Embryonic facial prominence (tissue), 1 donor: ENCODE measurements around the gene C12orf50.
"Not testable (repeated sequence)": the region's sequence is repeated elsewhere in the genome, so short reads cannot be mapped to it uniquely, and the experiment has no call there.

ENCODE experiments used
- DNase-seq: peaks from one replicate; pipeline ENCODE4 v3.0.0-alpha.2; 2016; ENCODE audit errors: extremely low spot score

The C12orf50 gene, protein sequence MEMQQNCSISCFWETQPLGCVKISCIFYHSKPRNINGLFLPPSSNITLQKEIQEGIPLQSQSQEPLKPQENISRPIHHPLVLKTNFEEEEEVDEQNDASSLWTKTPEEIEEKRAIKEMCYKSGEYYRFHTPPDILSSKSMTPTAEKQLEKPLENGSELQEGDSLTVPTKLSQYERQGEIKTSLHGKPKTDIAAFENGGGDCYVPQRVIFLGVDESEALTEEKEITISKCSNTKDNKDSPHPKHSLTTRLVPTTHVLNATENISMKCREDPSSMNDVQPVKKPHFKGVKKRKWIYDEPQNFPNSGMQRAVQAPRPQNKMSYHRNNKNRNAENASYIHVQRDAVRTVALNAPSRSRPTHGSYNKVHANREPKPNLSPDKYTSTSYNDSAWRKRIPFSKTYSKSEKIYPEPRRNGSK

DNA sequence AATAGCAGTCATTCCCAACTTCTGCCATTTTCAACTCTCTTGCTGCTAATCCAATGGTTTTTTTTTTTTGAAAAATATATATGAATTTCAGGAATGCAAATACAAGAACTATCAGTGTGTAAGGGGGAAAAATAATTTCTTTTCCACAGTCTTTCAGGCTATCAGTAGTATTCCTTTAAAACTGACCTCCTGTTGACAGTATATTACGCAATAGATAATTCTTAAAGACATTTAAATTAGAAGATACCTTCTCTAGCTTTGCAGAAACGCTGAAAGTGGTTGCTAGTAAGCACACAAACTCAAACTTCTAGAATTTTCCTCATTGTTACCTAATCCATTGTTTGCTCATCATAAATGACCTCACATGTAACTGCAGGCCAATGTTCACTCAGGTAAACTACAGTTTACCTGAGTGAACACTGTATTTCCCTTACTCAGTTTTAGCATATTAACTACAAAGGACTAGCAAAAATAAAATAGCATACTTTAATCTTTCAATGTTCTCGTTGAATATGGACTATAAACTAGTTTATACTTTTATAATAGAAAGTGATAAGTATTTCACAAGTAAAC is at the start of gene C12orf50:
C12orf50 (minus strand) TSS at position 309 of the 573 bp plus-strand sequence. CDS start 2,439 bp downstream, outside the sequence.
- DNase-seq = no peak

GRCh38 chr12:88067301-88067700 is 38.1 kb upstream of the C12orf50 start:
- DNase-seq = no peak

DNA sequence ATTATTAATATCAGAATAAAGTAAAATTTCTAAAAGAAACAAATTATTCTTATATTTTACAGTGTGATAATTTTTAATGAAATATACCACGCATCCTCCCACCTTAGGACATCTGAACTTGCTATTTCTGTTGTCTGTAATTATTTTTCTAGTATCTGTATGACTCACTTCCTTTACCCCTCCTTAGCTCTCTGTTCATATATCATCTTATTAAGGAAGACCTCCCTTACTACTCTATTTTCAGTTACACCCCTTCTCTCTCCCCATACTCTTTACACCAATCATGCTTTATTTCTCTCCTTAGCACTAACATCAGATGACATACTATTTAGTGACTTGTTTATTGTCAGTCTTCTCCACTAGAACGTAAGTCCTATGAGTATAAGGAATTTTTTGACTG is 34.2 kb upstream of the C12orf50 start:
- DNase-seq = no peak

DNA sequence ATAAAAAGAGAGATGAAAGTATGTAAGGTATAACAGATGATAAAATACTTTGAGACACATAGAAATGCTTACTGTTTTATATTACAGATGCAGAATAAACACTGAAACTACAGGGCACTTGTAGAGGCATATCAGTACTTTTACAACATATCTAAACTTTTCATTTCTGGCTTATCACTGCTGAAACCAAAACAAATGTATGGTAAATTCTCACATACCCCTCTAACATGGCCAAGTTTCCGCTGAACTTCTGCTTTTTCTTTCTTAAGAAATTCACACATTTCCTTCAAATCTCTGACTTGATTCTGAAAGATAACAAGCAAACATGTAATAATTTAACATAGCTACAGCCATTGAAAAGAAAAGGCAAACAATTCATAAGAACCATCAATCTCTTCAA is 33.3 kb upstream of the C12orf50 start:
- no peak for DNase-seq

DNA sequence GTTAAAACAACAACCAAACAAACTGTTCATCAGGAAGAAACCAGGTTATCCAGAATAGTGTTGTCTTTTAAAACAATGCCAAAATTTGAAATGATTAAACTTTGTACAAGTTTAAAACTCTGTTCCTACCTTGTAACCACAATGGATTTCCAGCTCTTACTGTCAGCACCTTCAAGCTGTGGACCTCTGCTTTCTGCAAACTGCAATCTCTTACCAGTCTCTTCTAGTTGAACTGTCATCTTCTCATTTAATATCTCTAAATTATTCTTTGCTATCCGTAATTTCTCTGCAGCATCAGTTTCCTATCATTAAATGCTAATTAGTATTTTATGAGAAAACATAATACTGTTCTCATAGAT is 29.5 kb upstream of the C12orf50 start:
- no peak for DNase-seq

DNA sequence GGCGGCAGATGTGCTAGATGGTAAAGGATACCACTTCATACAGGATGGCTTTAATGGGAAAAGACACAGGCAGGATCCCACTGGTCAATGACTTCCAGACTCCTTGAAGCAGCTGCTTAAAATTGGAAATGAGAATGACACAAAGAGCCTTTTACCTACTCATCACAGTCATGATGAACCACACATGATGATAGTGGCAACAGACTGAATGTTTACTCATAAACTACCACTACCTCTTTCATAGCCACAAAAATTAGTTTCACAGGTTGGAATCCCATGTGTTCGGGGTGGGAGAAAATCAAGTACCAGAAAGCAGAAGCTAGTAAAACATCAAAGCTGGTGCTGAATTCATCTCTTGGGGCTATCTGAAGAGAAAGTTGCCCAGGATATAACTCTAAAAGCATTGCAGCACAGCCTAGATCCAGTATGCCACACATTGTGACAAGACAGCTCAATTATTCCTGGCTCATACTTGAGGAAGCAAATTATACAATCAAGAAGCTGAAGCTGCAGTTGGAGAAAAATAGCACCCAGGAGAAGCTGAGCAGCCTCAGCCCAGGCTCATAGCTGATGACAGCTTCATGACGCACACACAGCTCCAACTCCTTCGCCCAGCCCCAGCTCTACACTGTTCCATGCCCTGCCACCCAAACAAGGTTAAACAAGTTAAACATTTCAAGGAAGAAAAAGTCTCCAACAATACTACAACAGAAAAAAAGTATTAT is 29.0 kb upstream of the C12orf50 start:
- no peak for DNase-seq

DNA sequence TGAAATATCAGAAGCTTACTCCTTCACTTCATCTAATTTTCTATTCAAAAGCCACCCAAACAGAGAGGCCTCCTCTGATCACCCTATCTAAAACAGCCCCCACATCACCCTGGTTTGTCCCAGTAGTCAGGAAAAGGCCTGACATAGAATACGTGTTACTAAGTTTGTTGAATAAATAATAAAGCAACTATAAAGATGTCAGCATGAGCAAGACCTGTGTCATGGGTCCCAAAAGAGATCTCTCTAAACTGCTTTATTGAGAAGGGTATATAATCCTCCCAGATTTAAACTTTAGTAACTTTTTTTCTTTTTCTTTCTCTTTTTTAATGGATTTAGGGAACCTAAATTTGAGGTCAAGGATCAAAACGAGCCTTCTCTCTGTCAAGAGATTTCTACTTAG is 27.4 kb upstream of the C12orf50 start:
- DNase-seq = no peak

DNA sequence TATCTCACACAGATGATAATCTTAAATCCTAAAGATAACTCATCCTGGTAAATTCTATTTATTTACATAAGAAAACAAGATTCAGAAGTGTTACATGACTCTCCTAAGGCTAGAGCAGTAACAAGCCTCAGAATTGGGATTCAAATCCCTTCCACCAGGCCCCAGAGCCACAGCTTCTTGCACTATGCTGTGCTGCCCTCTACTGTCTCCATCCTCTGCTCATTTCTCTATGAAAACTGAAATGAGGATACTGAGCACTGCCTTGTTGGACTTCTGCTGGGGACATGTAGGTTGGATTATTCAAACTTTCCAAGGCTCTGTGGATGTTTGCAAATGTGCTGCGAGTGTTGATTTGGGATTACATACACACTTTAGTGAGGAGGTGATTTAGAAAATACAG is 23.5 kb upstream of the C12orf50 start:
- DNase-seq = no peak

- DNase-seq = no peak
Measured at GRCh38 chr12:88044035-88044434, 14.8 kb upstream of the C12orf50 start.

DNA sequence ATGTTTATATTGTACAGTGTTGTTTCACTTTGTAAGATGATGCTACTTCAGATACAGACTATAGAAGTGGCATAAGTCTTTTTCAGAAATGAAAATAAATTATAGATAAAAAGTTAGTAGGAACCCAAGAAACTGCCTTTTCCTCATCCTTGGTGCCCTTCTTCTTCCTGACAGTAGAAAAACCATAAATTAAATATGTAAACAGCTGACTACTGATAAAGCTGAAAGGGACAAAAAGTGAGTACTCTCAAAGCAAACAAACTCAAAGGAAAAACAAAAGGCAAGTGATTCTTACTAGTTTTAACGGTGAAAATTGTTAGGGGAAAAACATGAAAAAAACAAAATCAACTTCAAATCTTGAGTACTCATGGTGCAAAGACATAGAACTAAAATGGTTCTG is 8.6 kb upstream of the C12orf50 start:
- no peak for DNase-seq

DNA sequence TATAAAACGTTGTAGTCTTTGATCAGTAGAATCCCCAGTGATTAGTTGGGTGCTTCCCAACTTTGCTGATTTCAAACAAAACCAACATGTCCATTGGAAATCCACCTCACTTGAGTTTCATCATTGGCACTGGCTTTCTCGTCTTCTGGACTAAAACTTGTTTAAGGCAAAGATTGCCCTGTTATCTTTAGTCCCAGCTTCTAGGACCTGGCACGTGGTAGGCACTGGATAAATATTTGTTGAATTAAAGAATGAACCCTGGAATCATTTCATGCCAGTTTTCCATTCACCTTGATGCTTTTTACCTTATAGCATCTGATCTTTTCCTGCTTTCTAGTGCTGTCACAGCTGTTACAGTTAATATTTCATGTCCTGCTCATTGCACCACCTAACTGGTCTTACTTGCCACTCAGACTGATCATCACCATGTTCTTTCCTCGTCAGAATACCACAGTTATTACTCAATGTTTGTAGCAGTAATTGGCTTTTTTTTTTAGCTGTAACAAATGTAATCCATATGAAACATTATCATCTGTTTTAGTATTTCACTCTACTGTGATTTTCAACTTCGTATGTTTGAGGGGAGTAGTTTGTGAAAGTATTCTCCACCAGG is 7.3 kb upstream of the C12orf50 start:
- no peak for DNase-seq

DNA sequence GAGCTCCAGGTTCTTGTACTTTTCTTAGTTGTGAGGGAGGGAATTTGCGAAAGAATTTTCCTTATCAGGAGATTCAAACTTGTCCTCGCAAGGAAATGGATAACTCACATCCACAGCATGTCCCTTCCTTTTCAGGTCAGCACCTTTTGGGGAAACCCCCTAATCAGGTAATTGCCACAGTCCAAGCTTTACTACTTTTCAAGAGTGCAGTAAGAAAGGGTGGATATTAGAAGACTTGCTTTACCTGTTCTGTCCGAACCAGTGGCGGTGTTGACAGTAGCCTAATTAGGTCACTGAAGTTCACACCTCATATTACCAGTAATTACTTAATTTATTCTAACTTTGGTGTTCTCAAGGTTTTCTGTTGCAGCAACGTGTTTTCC is 6.7 kb upstream of the C12orf50 start:
- no peak for DNase-seq

GRCh38 chr12:88035271-88035906 is 6.2 kb upstream of the C12orf50 start:
- peak; percentile 64 for DNase-seq

GRCh38 chr12:88031161-88031560 is 2.0 kb upstream of the C12orf50 start:
- not testable (repeated sequence) for DNase-seq

GRCh38 chr12:88026196-88026595 is 3.0 kb downstream of the C12orf50 start:
- DNase-seq = no peak

DNA sequence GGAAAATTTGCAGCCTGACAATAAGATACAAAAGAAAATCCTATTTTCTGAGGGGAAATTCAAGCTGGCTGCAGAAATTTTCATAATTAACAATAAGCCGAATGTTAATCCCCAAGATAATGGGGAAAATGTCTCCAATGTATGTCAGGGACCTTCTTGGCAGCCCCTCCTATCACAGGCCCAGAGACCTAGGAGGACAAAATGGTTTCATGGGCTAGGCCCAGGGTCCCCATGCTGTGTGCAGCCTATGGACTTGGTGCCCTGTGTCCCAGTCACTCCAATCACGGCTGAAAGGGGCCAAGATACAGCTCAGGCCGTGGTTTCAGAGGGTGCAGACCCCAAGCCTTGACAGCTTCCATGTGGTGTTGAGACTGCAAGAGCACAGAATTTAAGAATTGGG is 11.2 kb downstream of the C12orf50 start:
- DNase-seq = no peak

GRCh38 chr12:88015825-88016224 is 13.4 kb downstream of the C12orf50 start:
- DNase-seq = no peak

GRCh38 chr12:88011755-88012154 is 17.4 kb downstream of the C12orf50 start:
- DNase-seq = no peak

- no peak for DNase-seq
Measured at GRCh38 chr12:88006351-88006750, 22.9 kb downstream of the C12orf50 start.

GRCh38 chr12:88001327-88001726 is 27.9 kb downstream of the C12orf50 start:
- no peak for DNase-seq

- peak; percentile 69 for DNase-seq
Measured at GRCh38 chr12:87995581-87996178, 33.5 kb downstream of the C12orf50 start.

DNA sequence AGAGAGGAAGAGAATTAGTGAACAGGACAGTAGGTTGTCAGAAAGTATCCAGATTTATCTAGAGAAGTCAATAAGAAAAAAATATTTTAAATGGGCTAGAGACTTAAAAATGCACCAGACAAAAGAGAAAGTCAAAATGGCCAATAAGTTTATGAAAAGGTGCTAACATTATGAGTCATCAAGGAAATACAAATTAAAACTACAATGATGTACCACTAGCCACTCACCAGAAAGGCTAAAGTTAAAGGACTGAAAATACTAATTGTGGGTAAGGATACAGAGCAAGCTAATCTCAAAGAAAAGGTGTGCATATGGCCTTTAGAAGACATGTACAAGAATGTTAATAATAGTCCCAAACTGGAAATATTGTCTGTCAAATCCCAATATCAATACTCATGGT is 37.7 kb downstream of the C12orf50 start:
- DNase-seq = no peak
